Measurements from ENCODE around the gene TMEM114.
"Not testable (repeated sequence)": the region's sequence is repeated elsewhere in the genome, so short reads cannot be mapped to it uniquely, and the experiment has no call there.

The TMEM114 gene

GRCh38 chr16:8575399-8575798 lies 14.9 kb downstream of the TMEM114 start:
- TF ChIP-seq ZFX (IDR thresholded peaks at IDR 0.05; ENCODE audit: borderline replicate concordance): no peak
- no peak for TF ChIP-seq CTCF (IDR thresholded peaks at IDR 0.05)
- H3K27ac ChIP-seq: no peak overlapping the region

GRCh38 chr16:8572919-8573724 lies 17.2 kb downstream of the TMEM114 start:
- H3K27ac ChIP-seq: no peak overlapping the region
- TF ChIP-seq CTCF (IDR thresholded peaks at IDR 0.05) (peak; percentile 64), ZFX (IDR thresholded peaks at IDR 0.05; ENCODE audit: borderline replicate concordance) (no peak)

GRCh38 chr16:8572063-8572918 lies 18.0 kb downstream of the TMEM114 start:
- TF ChIP-seq CTCF (IDR thresholded peaks at IDR 0.05) (no peak), ZFX (IDR thresholded peaks at IDR 0.05; ENCODE audit: borderline replicate concordance) (no peak)
- H3K27ac ChIP-seq: no peak overlapping the region

- TF ChIP-seq CTCF (IDR thresholded peaks at IDR 0.05): no peak
- no peak for TF ChIP-seq ZFX (IDR thresholded peaks at IDR 0.05; ENCODE audit: borderline replicate concordance)
- no peak overlapping the region for H3K27ac ChIP-seq
These were observed 19.2 kb downstream of the TMEM114 start for GRCh38 chr16:8571061-8571596.

- H3K27ac ChIP-seq: not testable (repeated sequence)
These were observed 19.9 kb downstream of the TMEM114 start for GRCh38 chr16:8570393-8570792.

- no peak overlapping the region for H3K27ac ChIP-seq
- no peak for TF ChIP-seq CTCF (IDR thresholded peaks at IDR 0.05)
- TF ChIP-seq ZFX (IDR thresholded peaks at IDR 0.05; ENCODE audit: borderline replicate concordance): no peak
These were observed 20.5 kb downstream of the TMEM114 start for GRCh38 chr16:8569650-8570346.

- TF ChIP-seq ZFX (IDR thresholded peaks at IDR 0.05; ENCODE audit: borderline replicate concordance) (no peak), CTCF (IDR thresholded peaks at IDR 0.05) (no peak)
- no peak overlapping the region for H3K27ac ChIP-seq
These were observed 22.1 kb downstream of the TMEM114 start for GRCh38 chr16:8568231-8568617.
